Activated naive CD8-positive, alpha-beta T cell treated with anti-CD3 and anti-CD28 coated beads for 36 hours (primary cell): ENCODE results near the gene TSPAN4. TPM values are rescaled to one million over a fixed set of nuclear protein-coding genes. Genes with fewer than 3 reads are reported as not detected.

ENCODE experiments used
- DNase-seq: peaks from one replicate; pipeline ENCODE4 v3.0.0; 2021
- H3K27ac Mint-ChIP-seq: one replicate; pipeline ENCODE4 v1.8.0; 2022; ENCODE audit warnings: mild to moderate bottlenecking, moderate library complexity, mixed read lengths
- H3K27me3 Mint-ChIP-seq: one replicate; pipeline ENCODE4 v1.8.0; 2022; ENCODE audit warnings: mild to moderate bottlenecking, mixed read lengths
- H3K36me3 Mint-ChIP-seq: one replicate; pipeline ENCODE4 v1.8.0; 2021; ENCODE audit warnings: mild to moderate bottlenecking, mixed read lengths
- H3K4me1 Mint-ChIP-seq: one replicate; pipeline ENCODE4 v1.8.0; 2021; ENCODE audit warnings: mixed read lengths
- H3K4me3 Mint-ChIP-seq: one replicate; pipeline ENCODE4 v1.8.0; 2022; ENCODE audit warnings: mild to moderate bottlenecking, moderate library complexity, mixed read lengths
- H3K9me3 Mint-ChIP-seq: one replicate; pipeline ENCODE4 v1.8.0; 2022; ENCODE audit warnings: mixed read lengths
- total RNA-seq, 2 experiments: library from RNA; stranded (reverse); gene quantifications; one replicate each; pipeline ENCODE4 v1.2.3, GENCODE V29; 2021

TSPAN4 gene
- total RNA-seq, 2 experiments from 2014 or later, result 12.8 to 16.2 TPM

- no peak overlapping the region for H3K4me3 Mint-ChIP-seq
- H3K4me1 Mint-ChIP-seq, result no peaks in the 10 kb centered on the region
- H3K36me3 Mint-ChIP-seq, result no peaks in the 10 kb centered on the region
- no peak overlapping the region for H3K27ac Mint-ChIP-seq
- no peaks in the 10 kb centered on the region for H3K27me3 Mint-ChIP-seq
- DNase-seq, result no peak
- H3K9me3 Mint-ChIP-seq, result no peaks in the 10 kb centered on the region
Measured at GRCh38 chr11:895331-896110, 52.9 kb downstream of the TSPAN4 start.

GRCh38 chr11:897253-898142 is 54.8 kb downstream of the TSPAN4 start:
- no peak overlapping the region for H3K27ac Mint-ChIP-seq

GRCh38 chr11:898143-898511 is 55.5 kb downstream of the TSPAN4 start:
- Mint-ChIP-seq H3K27ac (no peak overlapping the region), H3K4me3 (no peak overlapping the region), H3K27me3 (no peaks in the 10 kb centered on the region), H3K9me3 (no peaks in the 10 kb centered on the region), H3K4me1 (no peaks in the 10 kb centered on the region), H3K36me3 (peaks cover 4% of the 10 kb centered on the region)
- DNase-seq, result no peak

More at GRCh38 chr11:897253-898142, 54.8 kb downstream of the TSPAN4 start:
- Mint-ChIP-seq H3K4me3 (no peak overlapping the region), H3K27me3 (no peaks in the 10 kb centered on the region), H3K9me3 (no peaks in the 10 kb centered on the region), H3K4me1 (no peaks in the 10 kb centered on the region), H3K36me3 (peaks cover 4% of the 10 kb centered on the region)
- no peak for DNase-seq

GRCh38 chr11:898540-899190 is 56.0 kb downstream of the TSPAN4 start:
- DNase-seq, result no peak
- Mint-ChIP-seq H3K9me3 (no peaks in the 10 kb centered on the region), H3K4me1 (no peaks in the 10 kb centered on the region), H3K4me3 (no peak overlapping the region), H3K27ac (no peak overlapping the region), H3K36me3 (peaks cover 4% of the 10 kb centered on the region), H3K27me3 (no peaks in the 10 kb centered on the region)

GRCh38 chr11:899724-900123 is 57.1 kb downstream of the TSPAN4 start:
- H3K4me1 Mint-ChIP-seq, result no peaks in the 10 kb centered on the region
- no peak overlapping the region for H3K4me3 Mint-ChIP-seq
- no peak for DNase-seq
- H3K27ac Mint-ChIP-seq, result no peak overlapping the region
- no peaks in the 10 kb centered on the region for H3K9me3 Mint-ChIP-seq
- no peaks in the 10 kb centered on the region for H3K27me3 Mint-ChIP-seq
- peaks cover 9% of the 10 kb centered on the region for H3K36me3 Mint-ChIP-seq

- DNase-seq, result no peak
- H3K36me3 Mint-ChIP-seq, result peaks cover 9% of the 10 kb centered on the region
- no peak overlapping the region for H3K4me3 Mint-ChIP-seq
- H3K27ac Mint-ChIP-seq, result no peak overlapping the region
- H3K27me3 Mint-ChIP-seq, result no peaks in the 10 kb centered on the region
- no peaks in the 10 kb centered on the region for H3K4me1 Mint-ChIP-seq
- no peaks in the 10 kb centered on the region for H3K9me3 Mint-ChIP-seq
Measured at GRCh38 chr11:900545-900944, 57.9 kb downstream of the TSPAN4 start.

- no peak for DNase-seq
- Mint-ChIP-seq H3K27me3 (no peaks in the 10 kb centered on the region), H3K4me3 (no peak overlapping the region), H3K4me1 (peaks cover 3% of the 10 kb centered on the region), H3K27ac (no peak overlapping the region), H3K9me3 (no peaks in the 10 kb centered on the region), H3K36me3 (peaks cover 12% of the 10 kb centered on the region)
Measured at GRCh38 chr11:901452-902061, 58.9 kb downstream of the TSPAN4 start.

GRCh38 chr11:904380-904779 is 61.7 kb downstream of the TSPAN4 start:
- DNase-seq, result no peak
- Mint-ChIP-seq H3K4me3 (no peak overlapping the region), H3K27me3 (no peaks in the 10 kb centered on the region), H3K4me1 (peaks cover 17% of the 10 kb centered on the region), H3K27ac (no peak overlapping the region), H3K36me3 (peaks cover 13% of the 10 kb centered on the region), H3K9me3 (no peaks in the 10 kb centered on the region)

- Mint-ChIP-seq H3K4me3 (no peak overlapping the region), H3K36me3 (peaks cover 13% of the 10 kb centered on the region), H3K27me3 (no peaks in the 10 kb centered on the region), H3K4me1 (peaks cover 21% of the 10 kb centered on the region), H3K9me3 (no peaks in the 10 kb centered on the region), H3K27ac (no peak overlapping the region)
- DNase-seq, result no peak
Measured at GRCh38 chr11:905952-906351, 63.3 kb downstream of the TSPAN4 start.

- Mint-ChIP-seq H3K27ac (no peak overlapping the region), H3K9me3 (no peaks in the 10 kb centered on the region), H3K27me3 (no peaks in the 10 kb centered on the region), H3K36me3 (peaks cover 9% of the 10 kb centered on the region), H3K4me1 (peaks cover 26% of the 10 kb centered on the region), H3K4me3 (peak overlapping the region; percentile 47)
- DNase-seq, result no peak
Measured at GRCh38 chr11:907668-908067, 65.0 kb downstream of the TSPAN4 start.

GRCh38 chr11:908273-908672 is 65.6 kb downstream of the TSPAN4 start:
- Mint-ChIP-seq H3K4me1 (peaks cover 26% of the 10 kb centered on the region), H3K9me3 (no peaks in the 10 kb centered on the region), H3K4me3 (peak overlapping the region; percentile 47), H3K27ac (no peak overlapping the region), H3K27me3 (no peaks in the 10 kb centered on the region), H3K36me3 (peaks cover 9% of the 10 kb centered on the region)
- DNase-seq, result no peak

GRCh38 chr11:909406-909805 is 66.8 kb downstream of the TSPAN4 start:
- Mint-ChIP-seq H3K36me3 (peaks cover 6% of the 10 kb centered on the region), H3K27ac (peak overlapping the region; percentile 87), H3K4me1 (peaks cover 26% of the 10 kb centered on the region), H3K27me3 (no peaks in the 10 kb centered on the region), H3K4me3 (peak overlapping the region; percentile 97), H3K9me3 (no peaks in the 10 kb centered on the region)
- DNase-seq, result no peak

GRCh38 chr11:910044-910588 is 67.5 kb downstream of the TSPAN4 start:
- Mint-ChIP-seq H3K4me1 (peaks cover 26% of the 10 kb centered on the region), H3K36me3 (peaks cover 4% of the 10 kb centered on the region), H3K27me3 (no peaks in the 10 kb centered on the region), H3K9me3 (no peaks in the 10 kb centered on the region), H3K27ac (peak overlapping the region; percentile 87), H3K4me3 (peak overlapping the region; percentile 97)
- DNase-seq, result no peak

- Mint-ChIP-seq H3K4me3 (peak within 1 kb of the TSS; percentile 97), H3K4me1 (peaks cover 26% of the 10 kb centered on the region)
- peak; percentile 92 for DNase-seq
Measured at GRCh38 chr11:910589-911030, 68.0 kb downstream of the TSPAN4 start, which contains the start of gene CHID1. TSS of gene CHID1 (minus strand) at chr11:910810. CDS start at chr11:904816, 5,994 bp downstream.

More at GRCh38 chr11:910589-911030, 68.0 kb downstream of the TSPAN4 start, which contains the start of gene CHID1:
- Mint-ChIP-seq H3K36me3 (peaks cover 4% of the 10 kb centered on the region), H3K27me3 (no peaks in the 10 kb centered on the region), H3K9me3 (no peaks in the 10 kb centered on the region), H3K27ac (peak within 1 kb of the TSS; percentile 89)
